Loucy (cell line): ENCODE results near the gene ISLR.

Source experiments
- H2AFZ ChIP-seq: fragments of 200-600 bp; sonication (generic); 2 replicates; pipeline ENCODE4 v1.6.0; 2016; ENCODE audit warnings: antibody characterized with exemption, mild to moderate bottlenecking, low read length, moderate library complexity
- H3F3A ChIP-seq: fragments of 200-600 bp; 2 replicates; pipeline ENCODE4 v1.6.0; 2016; ENCODE audit warnings: antibody characterized with exemption, low read depth, mild to moderate bottlenecking
- H3K27me3 ChIP-seq: fragments of 200-600 bp; sonication (generic); 2 replicates; pipeline ENCODE4 v1.6.1; 2014; ENCODE audit warnings: low read length, mild to moderate bottlenecking; ENCODE audit not compliant: insufficient read depth, poor library complexity, severe bottlenecking
- H3K36me3 ChIP-seq: fragments of 200-600 bp; sonication (generic); 2 replicates; pipeline ENCODE4 v1.6.1; 2016; ENCODE audit warnings: low read length; ENCODE audit not compliant: insufficient read depth
- H3K4me1 ChIP-seq: fragments of 200-600 bp; sonication (generic); 2 replicates; pipeline ENCODE4 v1.5.1; 2014; ENCODE audit warnings: low read length, mild to moderate bottlenecking; ENCODE audit not compliant: insufficient read depth, poor library complexity, severe bottlenecking
- H3K4me2 ChIP-seq: fragments of 200-600 bp; sonication (generic); 2 replicates; pipeline ENCODE4 v1.6.0; 2014; ENCODE audit warnings: antibody characterized with exemption, low read length, low read depth, mild to moderate bottlenecking; ENCODE audit not compliant: poor library complexity, severe bottlenecking
- H3K4me3 ChIP-seq: fragments of 200-600 bp; sonication (generic); 2 replicates; pipeline ENCODE4 v1.5.1; 2014; ENCODE audit warnings: low read length, mild to moderate bottlenecking, mixed read lengths; ENCODE audit not compliant: poor library complexity, severe bottlenecking
- H3K79me2 ChIP-seq: fragments of 200-600 bp; sonication (generic); 2 replicates; pipeline ENCODE4 v1.6.1; 2014; ENCODE audit warnings: low read length; ENCODE audit not compliant: insufficient read depth
- H3K9ac ChIP-seq: fragments of 200-600 bp; sonication (generic); 2 replicates; pipeline ENCODE4 v1.6.0; 2014; ENCODE audit warnings: mild to moderate bottlenecking, low read depth, low read length, moderate library complexity; ENCODE audit not compliant: poor library complexity, severe bottlenecking
- H3K9me2 ChIP-seq: fragments of 200-600 bp; sonication (generic); replicated peaks from 2 replicates; pipeline ENCODE4 v1.6.1; 2016; ENCODE audit warnings: low read depth, low read length, mixed read lengths
- H3K9me3 ChIP-seq: fragments of 200-600 bp; sonication (generic); 2 replicates; pipeline ENCODE4 v1.6.1; 2014; ENCODE audit warnings: mild to moderate bottlenecking, antibody characterized with exemption, low read length, low read depth; ENCODE audit not compliant: insufficient read depth
- H4K20me1 ChIP-seq: fragments of 200-600 bp; sonication (generic); 2 replicates; pipeline ENCODE4 v1.6.0; 2014; ENCODE audit warnings: antibody characterized with exemption, low read length, mild to moderate bottlenecking; ENCODE audit not compliant: insufficient read depth, poor library complexity, severe bottlenecking
- CTCF ChIP-seq: fragments of 200-600 bp; sonication (generic); conservative IDR thresholded peaks from 2 replicates; pipeline ENCODE4 v1.5.1; 2014; ENCODE audit warnings: mild to moderate bottlenecking, antibody characterized with exemption, low read length
- EZH2phosphoT487 ChIP-seq: fragments of 200-600 bp; IDR thresholded peaks from 2 replicates; pipeline ENCODE4 v1.6.1; 2018; ENCODE audit warnings: antibody characterized with exemption, mild to moderate bottlenecking, moderate library complexity, borderline replicate concordance

ISLR gene

GRCh38 chr15:74147051-74147450 is 26.5 kb upstream of the ISLR start:
- TF ChIP-seq EZH2phosphoT487 (no peak), CTCF (no peak)
- Histone ChIP-seq H2AFZ (no peak overlapping the region), H3K27me3 (no peaks in the 10 kb centered on the region), H3K36me3 (no peaks in the 10 kb centered on the region), H3K9me2 (no peaks in the 10 kb centered on the region), H3K4me2 (no peak overlapping the region), H3K4me3 (no peak overlapping the region), H3K4me1 (peaks cover 4% of the 10 kb centered on the region), H4K20me1 (no peaks in the 10 kb centered on the region), H3K9me3 (no peaks in the 10 kb centered on the region), H3K9ac (no peak overlapping the region), H3F3A (no peaks in the 10 kb centered on the region), H3K79me2 (no peaks in the 10 kb centered on the region)

- no peaks in the 10 kb centered on the region for H3K9me3 ChIP-seq
- no peak for TF ChIP-seq EZH2phosphoT487
- no peak for TF ChIP-seq CTCF
- H3K9ac ChIP-seq = peak overlapping the region; percentile 20
- H3K79me2 ChIP-seq = no peaks in the 10 kb centered on the region
- no peaks in the 10 kb centered on the region for H3K36me3 ChIP-seq
- no peaks in the 10 kb centered on the region for H3K27me3 ChIP-seq
- H2AFZ ChIP-seq = no peak overlapping the region
- no peaks in the 10 kb centered on the region for H4K20me1 ChIP-seq
- peaks cover 41% of the 10 kb centered on the region for H3K4me1 ChIP-seq
- H3K9me2 ChIP-seq = no peaks in the 10 kb centered on the region
- no peaks in the 10 kb centered on the region for H3F3A ChIP-seq
- no peak overlapping the region for H3K4me2 ChIP-seq
- no peak overlapping the region for H3K4me3 ChIP-seq
Observed at GRCh38 chr15:74155766-74156417, 17.6 kb upstream of the ISLR start.

GRCh38 chr15:74156678-74157411 is 16.7 kb upstream of the ISLR start:
- H3K4me1 ChIP-seq = peaks cover 41% of the 10 kb centered on the region
- H3K4me2 ChIP-seq = peak overlapping the region; percentile 29
- TF ChIP-seq CTCF (no peak), EZH2phosphoT487 (no peak)
- no peaks in the 10 kb centered on the region for H3K27me3 ChIP-seq
- no peaks in the 10 kb centered on the region for H4K20me1 ChIP-seq
- peak overlapping the region; percentile 68 for H2AFZ ChIP-seq
- no peaks in the 10 kb centered on the region for H3K9me3 ChIP-seq
- H3K9me2 ChIP-seq = no peaks in the 10 kb centered on the region
- H3K36me3 ChIP-seq = no peaks in the 10 kb centered on the region
- peak overlapping the region; percentile 20 for H3K9ac ChIP-seq
- H3F3A ChIP-seq = no peaks in the 10 kb centered on the region
- H3K4me3 ChIP-seq = no peak overlapping the region
- no peaks in the 10 kb centered on the region for H3K79me2 ChIP-seq
